Endodermal cell (in vitro differentiated cells): ENCODE results near the gene RSAD2. TPM values are rescaled to one million over a fixed set of nuclear protein-coding genes. Genes with fewer than 3 reads are reported as not detected.

ENCODE experiments used
- DNase-seq: peaks from one replicate; pipeline ENCODE4 v3.0.0-alpha.2; 2017
- H3K27ac ChIP-seq: 2 replicates; pipeline ENCODE4 v1.5.1; 2013; ENCODE audit warnings: mild to moderate bottlenecking, low read depth, low read length, moderate library complexity
- H3K27me3 ChIP-seq: 2 replicates; pipeline ENCODE4 v1.6.1; 2013; ENCODE audit warnings: mild to moderate bottlenecking, low read length, moderate library complexity; ENCODE audit not compliant: insufficient read depth, control insufficient read depth, poor library complexity, severe bottlenecking
- H3K36me3 ChIP-seq: 2 replicates; pipeline ENCODE4 v1.7.0; 2013; ENCODE audit warnings: mild to moderate bottlenecking, low read length, moderate library complexity; ENCODE audit not compliant: control insufficient read depth, insufficient read depth
- H3K4me1 ChIP-seq: one replicate; pipeline ENCODE4 v1.7.0; 2013; ENCODE audit warnings: low read length; ENCODE audit not compliant: control insufficient read depth, insufficient read depth
- H3K4me3 ChIP-seq: 2 replicates; pipeline ENCODE4 v1.5.1; 2013; ENCODE audit warnings: mild to moderate bottlenecking, low read length, moderate library complexity
- H3K9ac ChIP-seq: 2 replicates; pipeline ENCODE4 v1.6.1; 2013; ENCODE audit warnings: mild to moderate bottlenecking, low read length, moderate library complexity; ENCODE audit not compliant: poor library complexity, severe bottlenecking; ENCODE audit errors: extremely low read depth
- H3K9me3 ChIP-seq: 2 replicates; pipeline ENCODE4 v1.6.1; 2013; ENCODE audit warnings: mild to moderate bottlenecking, low read length, moderate library complexity; ENCODE audit not compliant: control insufficient read depth
- H3K27ac Mint-ChIP-seq: 2 replicates; pipeline ENCODE4 v1.8.0; 2020; ENCODE audit warnings: mixed read lengths
- H3K27me3 Mint-ChIP-seq: 2 replicates; pipeline ENCODE4 v1.8.0; 2021; ENCODE audit warnings: mild to moderate bottlenecking, mixed read lengths; ENCODE audit not compliant: insufficient read depth
- H3K36me3 Mint-ChIP-seq: 2 replicates; pipeline ENCODE4 v1.8.0; 2020; ENCODE audit warnings: low read depth, mixed read lengths
- H3K4me1 Mint-ChIP-seq: 2 replicates; pipeline ENCODE4 v1.8.0; 2020; ENCODE audit warnings: mixed read lengths
- H3K4me3 Mint-ChIP-seq: 2 replicates; pipeline ENCODE4 v1.8.0; 2020; ENCODE audit warnings: mild to moderate bottlenecking, moderate library complexity, mixed read lengths
- H3K9me3 Mint-ChIP-seq: 2 replicates; pipeline ENCODE4 v1.8.0; 2020; ENCODE audit warnings: mild to moderate bottlenecking, mixed read lengths
- CTCF ChIP-seq: fragments of 200-600 bp; sonication (generic); conservative IDR thresholded peaks from 2 replicates; pipeline ENCODE4 v1.5.0; 2021; ENCODE audit warnings: antibody characterized with exemption, mild to moderate bottlenecking
- WGBS, 2 experiments: methylation state at CpG; one replicate each; pipeline versions ENCODE4 v1.1.5 to v1.1.7; 2013; ENCODE audit warnings: missing lambda C conversion rate in 2 of 2, mixed read lengths in 1 of 2; ENCODE audit not compliant: insufficient coverage in 1 of 2, insufficient read length in 1 of 2; 5-methylcytosine and 5-hydroxymethylcytosine counted together
- total RNA-seq, 2 donors: library from RNA; stranded (reverse); fragmentation: NEBNext Ultra II Directional in 1 of 2; extraction: Animal tissue kit (Norgen Biotek cat#: 25700) in 1 of 2; gene quantifications; 2 replicates in 1 of 2; 3 replicates in 1 of 2; pipeline ENCODE4 v1.2.1, GENCODE V29; 2021

RSAD2 gene
- total RNA-seq, 2 donors from 2014 or later, result 0.35 to 0.75 TPM

GRCh38 chr2:6906165-6906741 is 28.7 kb downstream of the RSAD2 start:
- no peak for DNase-seq
- H3K4me3 Mint-ChIP-seq, result no peak overlapping the region
- Histone ChIP-seq H3K27ac (no peak overlapping the region), H3K9ac (no peak overlapping the region), H3K36me3 (no peaks in the 10 kb centered on the region), H3K4me3 (no peak overlapping the region), H3K9me3 (no peaks in the 10 kb centered on the region), H3K4me1 (no peaks in the 10 kb centered on the region), H3K27me3 (no peaks in the 10 kb centered on the region)
- peaks cover 15% of the 10 kb centered on the region for H3K9me3 Mint-ChIP-seq
- no peaks in the 10 kb centered on the region for H3K4me1 Mint-ChIP-seq
- WGBS, 2 experiments, result 88 to 100% methylated on average over 1 of the region's 1 CpG
- no peak for TF ChIP-seq CTCF
- H3K27ac Mint-ChIP-seq, result no peak overlapping the region
- H3K36me3 Mint-ChIP-seq, result no peaks in the 10 kb centered on the region
- peaks cover 23% of the 10 kb centered on the region for H3K27me3 Mint-ChIP-seq

GRCh38 chr2:6908291-6908690 is 30.7 kb downstream of the RSAD2 start:
- Histone ChIP-seq H3K4me1 (no peaks in the 10 kb centered on the region), H3K4me3 (no peak overlapping the region), H3K9ac (no peak overlapping the region), H3K9me3 (no peaks in the 10 kb centered on the region), H3K36me3 (no peaks in the 10 kb centered on the region), H3K27me3 (no peaks in the 10 kb centered on the region), H3K27ac (no peak overlapping the region)
- Mint-ChIP-seq H3K4me1 (no peaks in the 10 kb centered on the region), H3K36me3 (no peaks in the 10 kb centered on the region), H3K27ac (no peak overlapping the region), H3K27me3 (peaks cover 32% of the 10 kb centered on the region), H3K4me3 (no peak overlapping the region), H3K9me3 (peaks cover 5% of the 10 kb centered on the region)
- DNase-seq, result no peak
- no peak for TF ChIP-seq CTCF
- WGBS, 2 experiments, result 94 to 100% methylated on average over 1 to 2 of the region's 2 CpGs

DNA sequence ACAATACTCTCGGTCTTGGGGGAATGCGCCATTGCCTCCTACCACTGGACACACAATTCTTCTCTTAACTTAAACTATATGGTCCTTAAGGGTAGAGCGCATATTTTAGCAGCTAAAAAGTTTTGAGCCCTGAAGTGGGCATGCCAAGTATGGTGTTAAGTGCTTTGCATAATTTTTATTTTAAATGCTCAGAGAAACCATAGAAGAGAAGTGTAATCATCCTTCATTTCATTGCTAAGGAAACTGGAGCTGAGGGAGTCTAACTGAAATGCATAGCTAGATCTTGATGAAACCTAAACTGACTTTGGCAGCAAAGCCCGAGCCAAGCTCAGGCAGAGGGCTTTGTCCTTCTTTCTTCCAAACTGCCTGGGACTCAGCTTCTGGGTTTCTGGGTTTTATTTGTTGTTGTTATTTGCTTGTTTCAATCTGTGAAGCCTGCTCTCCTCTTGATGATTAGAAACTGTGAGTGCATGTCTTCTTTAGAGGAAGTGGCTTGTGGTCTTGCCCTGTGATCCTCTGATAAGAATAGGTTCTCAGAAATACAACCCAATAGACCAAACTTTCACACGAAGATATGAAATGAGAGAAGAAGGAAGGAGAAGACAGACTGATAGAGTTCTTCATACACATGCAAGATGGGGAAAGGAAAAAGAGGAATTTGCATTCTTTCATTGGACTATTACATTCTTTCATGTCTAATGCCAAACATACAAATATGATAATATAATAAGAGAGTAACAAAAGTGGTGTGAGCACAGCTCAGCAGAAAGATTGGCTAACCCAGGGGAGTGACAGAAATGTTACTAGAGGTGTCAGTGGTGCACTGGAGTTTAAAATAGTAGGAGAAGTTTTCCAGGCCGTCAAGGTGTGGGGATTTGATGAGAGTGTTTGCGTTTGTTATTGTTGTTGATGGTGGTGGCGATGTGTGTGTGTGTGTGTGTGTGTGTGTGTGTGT is 32.1 kb downstream of the RSAD2 start:
- Histone ChIP-seq H3K4me3 (no peak overlapping the region), H3K9me3 (no peaks in the 10 kb centered on the region), H3K27me3 (no peaks in the 10 kb centered on the region), H3K4me1 (no peaks in the 10 kb centered on the region), H3K27ac (no peak overlapping the region), H3K9ac (no peak overlapping the region), H3K36me3 (no peaks in the 10 kb centered on the region)
- TF ChIP-seq CTCF, result no peak
- no peak for DNase-seq
- Mint-ChIP-seq H3K36me3 (no peaks in the 10 kb centered on the region), H3K4me3 (no peak overlapping the region), H3K27ac (no peak overlapping the region), H3K4me1 (no peaks in the 10 kb centered on the region), H3K9me3 (peaks cover 2% of the 10 kb centered on the region), H3K27me3 (peaks cover 39% of the 10 kb centered on the region)
- WGBS, 2 experiments, result 92 to 93% methylated on average over 3 to 8 of the region's 8 CpGs
